ENCODE data around the gene NPSR1.

GRCh38 chr7:34761627-34762026, 103.6 kb downstream of the NPSR1 start:
- TF ChIP-seq CTCF (conservative IDR thresholded peaks at IDR 0.05; ENCODE audit: low read length) (no peak), EZH2phosphoT487 (IDR thresholded peaks at IDR 0.05; ENCODE audit: borderline replicate concordance, low read depth, low read length) (no peak)

Measured in OCI-LY7 (cell line).